Smooth muscle cell (in vitro differentiated cells): ENCODE results near the gene VWA7. TPM values are rescaled to one million over a fixed set of nuclear protein-coding genes. Genes with fewer than 3 reads are reported as not detected.

Experiments
- DNase-seq: peaks from one replicate; lab custom pipeline; 2025; ENCODE audit not compliant: unreplicated experiment; lab: John Stamatoyannopoulos, UW
- H2AFZ ChIP-seq: fragments of 200-600 bp; sonication (generic); 2 replicates; pipeline ENCODE4 v1.6.0; 2016; ENCODE audit warnings: antibody characterized with exemption, low read depth, mild to moderate bottlenecking
- H3F3A ChIP-seq: fragments of 200-600 bp; sonication (generic); 2 replicates; pipeline ENCODE4 v1.6.0; 2017; ENCODE audit warnings: antibody characterized with exemption, low read depth
- H3K27ac ChIP-seq: fragments of 200-600 bp; sonication (generic); 2 replicates; pipeline ENCODE4 v1.5.1; 2016; ENCODE audit warnings: low read depth, mild to moderate bottlenecking
- H3K27me3 ChIP-seq: fragments of 200-600 bp; sonication (generic); 2 replicates; pipeline ENCODE4 v1.6.1; 2016; ENCODE audit warnings: low read depth, mild to moderate bottlenecking
- H3K36me3 ChIP-seq: fragments of 200-600 bp; sonication (generic); 2 replicates; pipeline ENCODE4 v1.5.1; 2016; ENCODE audit warnings: low read depth
- H3K4me1 ChIP-seq: fragments of 200-600 bp; sonication (generic); 2 replicates; pipeline ENCODE4 v1.5.1; 2016; ENCODE audit warnings: low read depth
- H3K4me2 ChIP-seq: fragments of 200-600 bp; sonication (generic); 2 replicates; pipeline ENCODE4 v1.6.0; 2016; ENCODE audit warnings: mild to moderate bottlenecking
- H3K4me3 ChIP-seq: fragments of 200-600 bp; sonication (generic); 2 replicates; pipeline ENCODE4 v1.5.1; 2016; ENCODE audit warnings: mild to moderate bottlenecking
- H3K79me2 ChIP-seq: fragments of 200-600 bp; sonication (generic); 2 replicates; pipeline ENCODE4 v1.6.0; 2016; ENCODE audit warnings: low read depth, mild to moderate bottlenecking
- H3K9ac ChIP-seq: fragments of 200-600 bp; sonication (generic); 2 replicates; pipeline ENCODE4 v1.6.0; 2016; ENCODE audit warnings: low read depth
- H3K9me3 ChIP-seq: fragments of 200-600 bp; sonication (generic); replicated peaks from 2 replicates; pipeline ENCODE4 v1.5.1; 2016; ENCODE audit warnings: low read depth
- H4K20me1 ChIP-seq: fragments of 200-600 bp; sonication (generic); 2 replicates; pipeline ENCODE4 v1.6.0; 2016; ENCODE audit warnings: low read depth
- WGBS: methylation state at CpG from one replicate; pipeline ENCODE4 v1.1.7; 2016; ENCODE audit warnings: low lambda C conversion rate; 5-methylcytosine and 5-hydroxymethylcytosine counted together
- polyA plus RNA-seq: library from polyadenylated mRNA; unstranded; fragments of >200 nt; fragmentation: Nextera tagmentation; extraction: Ambion mirVana; gene quantifications from 2 replicates; pipeline ENCODE4 v1.2.1, GENCODE V29; 2016
- total RNA-seq: library from RNA; depleted of rRNA; stranded (reverse); fragments of >200 nt; gene quantifications from 2 replicates; pipeline ENCODE4 v1.2.3, GENCODE V29; 2014
- TF ChIP-seq, protein P1 (sequence below): fragments of 200-600 bp; sonication (generic); IDR thresholded peaks from 2 replicates; pipeline ENCODE4 v1.5.1; 2017; ENCODE audit warnings: borderline replicate concordance, mild to moderate bottlenecking, antibody characterized with exemption; ENCODE audit not compliant: insufficient read depth, poor library complexity, severe bottlenecking

VWA7 gene
- total and polyA plus RNA-seq, 2 experiments from 2014 or later: 0.08 to 0.58 TPM

DNA sequence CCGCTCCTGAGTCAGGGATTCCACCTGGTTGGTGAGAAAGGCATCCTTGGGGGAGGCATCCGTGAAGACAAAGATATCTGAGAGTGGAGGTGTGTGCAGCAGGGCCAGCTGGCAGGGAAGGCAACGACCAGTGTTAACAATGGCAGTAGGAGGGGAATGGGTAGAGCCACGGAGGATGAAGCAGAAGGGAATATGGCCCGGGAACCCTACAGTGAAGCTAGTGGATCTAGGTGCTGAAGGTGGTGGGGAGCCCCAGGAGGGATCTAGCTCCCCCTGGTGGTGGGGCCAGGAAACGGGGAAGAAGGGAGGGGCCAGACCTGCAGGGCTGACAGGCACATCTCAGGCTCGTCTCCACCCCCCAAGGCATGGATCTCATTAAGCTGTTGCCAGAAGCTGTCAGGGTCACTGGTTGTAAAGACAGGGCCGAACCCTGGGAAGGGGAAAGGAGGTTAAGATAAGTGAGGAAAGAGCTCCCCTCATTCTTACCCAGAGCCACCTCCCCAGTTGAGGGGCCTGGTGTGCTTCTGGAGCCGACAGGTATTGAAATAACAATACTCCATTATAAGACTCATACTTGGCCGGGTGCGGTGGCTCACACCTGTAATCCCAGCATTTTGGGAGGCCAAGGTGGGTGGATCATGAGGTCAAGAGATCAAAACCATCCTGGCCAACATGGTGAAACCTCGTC, 7.3 kb downstream of the VWA7 start:
- no peaks in the 10 kb centered on the region for H3F3A ChIP-seq
- no peaks in the 10 kb centered on the region for H3K36me3 ChIP-seq
- no peak overlapping the region for H3K4me2 ChIP-seq
- no peaks in the 10 kb centered on the region for H4K20me1 ChIP-seq
- WGBS: 70% methylated on average over 12 of the region's 12 CpGs
- no peaks in the 10 kb centered on the region for H3K79me2 ChIP-seq
- TF ChIP-seq, protein P1, sequence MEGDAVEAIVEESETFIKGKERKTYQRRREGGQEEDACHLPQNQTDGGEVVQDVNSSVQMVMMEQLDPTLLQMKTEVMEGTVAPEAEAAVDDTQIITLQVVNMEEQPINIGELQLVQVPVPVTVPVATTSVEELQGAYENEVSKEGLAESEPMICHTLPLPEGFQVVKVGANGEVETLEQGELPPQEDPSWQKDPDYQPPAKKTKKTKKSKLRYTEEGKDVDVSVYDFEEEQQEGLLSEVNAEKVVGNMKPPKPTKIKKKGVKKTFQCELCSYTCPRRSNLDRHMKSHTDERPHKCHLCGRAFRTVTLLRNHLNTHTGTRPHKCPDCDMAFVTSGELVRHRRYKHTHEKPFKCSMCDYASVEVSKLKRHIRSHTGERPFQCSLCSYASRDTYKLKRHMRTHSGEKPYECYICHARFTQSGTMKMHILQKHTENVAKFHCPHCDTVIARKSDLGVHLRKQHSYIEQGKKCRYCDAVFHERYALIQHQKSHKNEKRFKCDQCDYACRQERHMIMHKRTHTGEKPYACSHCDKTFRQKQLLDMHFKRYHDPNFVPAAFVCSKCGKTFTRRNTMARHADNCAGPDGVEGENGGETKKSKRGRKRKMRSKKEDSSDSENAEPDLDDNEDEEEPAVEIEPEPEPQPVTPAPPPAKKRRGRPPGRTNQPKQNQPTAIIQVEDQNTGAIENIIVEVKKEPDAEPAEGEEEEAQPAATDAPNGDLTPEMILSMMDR: peak; percentile 64
- no peaks in the 10 kb centered on the region for H3K4me1 ChIP-seq
- no peak overlapping the region for H3K27ac ChIP-seq
- H3K4me3 ChIP-seq: no peak overlapping the region
- no peak for DNase-seq
- H3K27me3 ChIP-seq: no peaks in the 10 kb centered on the region
- no peak overlapping the region for H2AFZ ChIP-seq
- H3K9me3 ChIP-seq: no peaks in the 10 kb centered on the region
- H3K9ac ChIP-seq: no peak overlapping the region

DNA sequence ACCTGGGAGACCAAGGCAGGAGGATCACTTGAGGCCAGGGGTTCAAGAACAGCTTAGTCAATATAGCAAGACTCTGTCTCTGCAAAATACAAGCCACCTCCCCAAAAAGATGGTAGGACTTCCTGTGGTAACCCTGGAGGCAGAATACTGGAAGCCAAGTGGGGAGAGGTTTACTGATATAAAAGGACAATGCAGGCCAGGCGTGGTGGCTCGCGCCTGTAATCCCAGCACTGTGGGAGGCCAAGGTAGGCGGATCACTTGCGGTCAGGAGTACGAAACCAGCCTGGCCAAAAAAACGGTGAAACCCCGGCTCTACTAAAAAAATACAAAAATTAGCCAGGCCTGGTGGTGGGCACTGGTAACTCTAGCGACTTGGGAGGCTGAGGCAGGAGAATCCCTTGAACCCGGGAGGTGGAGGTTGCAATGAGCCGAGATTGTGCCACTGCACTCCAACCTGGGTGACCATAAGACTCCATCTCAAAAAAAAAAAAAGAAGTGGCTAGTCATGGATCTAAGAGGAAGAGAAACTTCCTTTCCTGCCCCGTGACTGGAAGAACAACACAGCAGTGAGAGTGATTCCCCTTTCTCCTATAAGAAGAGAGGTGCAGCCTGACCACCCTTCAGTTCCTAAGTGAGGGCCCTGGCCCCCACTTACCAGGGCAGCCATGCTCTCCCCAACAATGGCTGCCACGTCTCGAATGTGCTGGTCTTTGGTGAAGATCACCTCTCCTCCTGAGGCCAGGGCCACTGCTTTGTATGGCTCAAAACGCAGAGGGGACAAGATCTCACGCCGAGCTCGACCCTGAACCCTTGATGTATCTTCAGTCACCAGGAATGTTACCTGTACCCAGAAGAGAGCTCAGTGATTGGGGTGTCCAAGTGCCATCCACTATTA, 8.5 kb downstream of the VWA7 start:
- DNase-seq: no peak
- H3K9ac ChIP-seq: no peak overlapping the region
- H3K9me3 ChIP-seq: no peaks in the 10 kb centered on the region
- no peaks in the 10 kb centered on the region for H4K20me1 ChIP-seq
- no peaks in the 10 kb centered on the region for H3K27me3 ChIP-seq
- no peaks in the 10 kb centered on the region for H3K79me2 ChIP-seq
- H3K36me3 ChIP-seq: no peaks in the 10 kb centered on the region
- H2AFZ ChIP-seq: no peak overlapping the region
- H3K4me2 ChIP-seq: no peak overlapping the region
- 93% methylated on average over 18 of the region's 18 CpGs for WGBS
- peaks cover 4% of the 10 kb centered on the region for H3K4me1 ChIP-seq
- no peak overlapping the region for H3K4me3 ChIP-seq
- no peak overlapping the region for H3K27ac ChIP-seq
- TF ChIP-seq, protein P1: no peak
- H3F3A ChIP-seq: no peaks in the 10 kb centered on the region

DNA sequence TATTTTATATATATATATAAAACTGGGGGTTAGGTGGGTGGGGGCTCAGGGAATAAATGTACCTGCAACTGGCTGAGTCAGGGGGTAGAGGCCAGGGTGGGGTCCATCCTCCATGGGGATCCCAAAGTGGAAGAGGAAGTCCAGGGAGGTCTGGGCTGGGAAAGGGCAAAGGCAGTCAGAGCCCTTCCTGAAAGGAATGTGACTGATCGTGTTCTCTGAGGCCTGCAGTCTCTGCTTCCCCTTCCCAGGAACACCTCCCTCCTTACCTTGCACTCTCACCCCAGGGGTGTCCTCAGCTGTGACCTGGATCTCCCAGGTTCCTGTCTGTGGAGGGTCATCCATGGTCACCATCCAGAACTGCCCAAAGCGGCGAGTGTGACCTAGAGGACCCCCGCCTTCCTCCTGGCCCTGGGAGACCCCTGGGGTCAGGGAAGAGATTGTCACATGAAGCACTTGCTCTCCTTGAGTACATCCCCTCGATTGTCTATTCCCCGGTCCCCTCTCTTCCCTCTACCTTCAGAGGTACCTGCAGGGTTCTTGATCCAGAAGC, 10.0 kb downstream of the VWA7 start:
- no peaks in the 10 kb centered on the region for H3K27me3 ChIP-seq
- H3K36me3 ChIP-seq: no peaks in the 10 kb centered on the region

More for the DNA sequence above, 10.0 kb downstream of the VWA7 start:
- no peaks in the 10 kb centered on the region for H4K20me1 ChIP-seq
- no peak overlapping the region for H3K9ac ChIP-seq
- TF ChIP-seq, protein P1: no peak
- 83% methylated on average over 6 of the region's 6 CpGs for WGBS
- H2AFZ ChIP-seq: no peak overlapping the region
- no peak for DNase-seq
- no peaks in the 10 kb centered on the region for H3F3A ChIP-seq
- H3K4me2 ChIP-seq: no peak overlapping the region
- no peaks in the 10 kb centered on the region for H3K79me2 ChIP-seq
- no peak overlapping the region for H3K4me3 ChIP-seq
- H3K4me1 ChIP-seq: peaks cover 13% of the 10 kb centered on the region
- no peaks in the 10 kb centered on the region for H3K9me3 ChIP-seq
- H3K27ac ChIP-seq: no peak overlapping the region
